PFSK-1 (cell line): ENCODE results near the gene MED4.

Experiments
- FOXP2 ChIP-seq: optimal IDR thresholded peaks from 2 replicates; pipeline ENCODE3; 2011; ENCODE audit warnings: borderline replicate concordance, control low read depth, inconsistent platforms; ENCODE audit not compliant: insufficient read depth; ENCODE audit errors: extremely low read length, extremely low read depth
- POLR2AphosphoS5 ChIP-seq: IDR thresholded peaks from 2 replicates; pipeline ENCODE4 v1.6.1; 2012; ENCODE audit warnings: low read depth, mild to moderate bottlenecking, control low read depth, low read length, moderate library complexity
- SIN3A ChIP-seq: IDR thresholded peaks from 2 replicates; pipeline ENCODE4 v1.6.1; 2012; ENCODE audit warnings: mild to moderate bottlenecking, low read length, moderate library complexity, borderline replicate concordance; ENCODE audit not compliant: insufficient read depth
- TAF1 ChIP-seq: IDR thresholded peaks from 2 replicates; pipeline ENCODE4 v1.6.1; 2012; ENCODE audit warnings: low read length, control low read depth, borderline replicate concordance; ENCODE audit not compliant: insufficient read depth
- TF ChIP-seq, protein P1 (sequence below), 2 experiments: IDR thresholded peaks; 2 replicates each; pipeline versions ENCODE4 v1.6.1 to v1.8.0; 2011 to 2012; ENCODE audit warnings: low read depth in 2 of 2, low read length in 2 of 2, control low read depth in 1 of 2, inconsistent platforms in 1 of 2, mild to moderate bottlenecking in 1 of 2, moderate library complexity in 1 of 2; ENCODE audit not compliant: insufficient read depth in 1 of 2

The MED4 gene

DNA sequence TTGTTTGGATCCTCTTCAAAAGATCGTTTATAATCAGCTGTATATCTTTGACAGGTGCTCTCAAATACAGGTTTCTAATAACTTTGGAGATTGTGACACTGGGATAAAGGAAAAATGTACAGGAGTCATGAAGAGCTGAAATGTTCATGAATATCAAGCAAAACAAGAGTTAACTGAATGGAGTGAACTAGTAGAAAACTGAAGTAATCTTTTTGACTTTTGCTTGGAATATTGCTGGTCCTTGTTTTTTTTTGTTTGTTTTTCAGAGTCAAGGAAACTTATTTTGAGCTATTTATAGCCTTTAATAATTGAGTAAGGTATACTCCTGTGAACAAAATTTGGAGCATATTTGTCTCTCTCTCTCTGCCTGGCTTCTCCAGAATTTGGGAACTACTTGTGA is 25.3 kb downstream of the MED4 start:
- TF ChIP-seq POLR2AphosphoS5 (no peak), TAF1 (no peak), FOXP2 (no peak), SIN3A (no peak)
- TF ChIP-seq, protein P1, sequence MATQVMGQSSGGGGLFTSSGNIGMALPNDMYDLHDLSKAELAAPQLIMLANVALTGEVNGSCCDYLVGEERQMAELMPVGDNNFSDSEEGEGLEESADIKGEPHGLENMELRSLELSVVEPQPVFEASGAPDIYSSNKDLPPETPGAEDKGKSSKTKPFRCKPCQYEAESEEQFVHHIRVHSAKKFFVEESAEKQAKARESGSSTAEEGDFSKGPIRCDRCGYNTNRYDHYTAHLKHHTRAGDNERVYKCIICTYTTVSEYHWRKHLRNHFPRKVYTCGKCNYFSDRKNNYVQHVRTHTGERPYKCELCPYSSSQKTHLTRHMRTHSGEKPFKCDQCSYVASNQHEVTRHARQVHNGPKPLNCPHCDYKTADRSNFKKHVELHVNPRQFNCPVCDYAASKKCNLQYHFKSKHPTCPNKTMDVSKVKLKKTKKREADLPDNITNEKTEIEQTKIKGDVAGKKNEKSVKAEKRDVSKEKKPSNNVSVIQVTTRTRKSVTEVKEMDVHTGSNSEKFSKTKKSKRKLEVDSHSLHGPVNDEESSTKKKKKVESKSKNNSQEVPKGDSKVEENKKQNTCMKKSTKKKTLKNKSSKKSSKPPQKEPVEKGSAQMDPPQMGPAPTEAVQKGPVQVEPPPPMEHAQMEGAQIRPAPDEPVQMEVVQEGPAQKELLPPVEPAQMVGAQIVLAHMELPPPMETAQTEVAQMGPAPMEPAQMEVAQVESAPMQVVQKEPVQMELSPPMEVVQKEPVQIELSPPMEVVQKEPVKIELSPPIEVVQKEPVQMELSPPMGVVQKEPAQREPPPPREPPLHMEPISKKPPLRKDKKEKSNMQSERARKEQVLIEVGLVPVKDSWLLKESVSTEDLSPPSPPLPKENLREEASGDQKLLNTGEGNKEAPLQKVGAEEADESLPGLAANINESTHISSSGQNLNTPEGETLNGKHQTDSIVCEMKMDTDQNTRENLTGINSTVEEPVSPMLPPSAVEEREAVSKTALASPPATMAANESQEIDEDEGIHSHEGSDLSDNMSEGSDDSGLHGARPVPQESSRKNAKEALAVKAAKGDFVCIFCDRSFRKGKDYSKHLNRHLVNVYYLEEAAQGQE (IDR thresholded peaks at IDR 0.05; ENCODE audit: insufficient read depth in 1 of 2, low read depth in 2 of 2, low read length in 2 of 2) = no peak

- TF ChIP-seq POLR2AphosphoS5 (no peak), SIN3A (no peak), FOXP2 (no peak), TAF1 (no peak)
- TF ChIP-seq, protein P1 (IDR thresholded peaks at IDR 0.05; ENCODE audit: insufficient read depth in 1 of 2, low read depth in 2 of 2, low read length in 2 of 2) = no peak
Observed at GRCh38 chr13:48068952-48069351, 26.0 kb downstream of the MED4 start.

GRCh38 chr13:48068036-48068435 is 26.9 kb downstream of the MED4 start:
- TF ChIP-seq TAF1 (no peak), FOXP2 (no peak), SIN3A (no peak), POLR2AphosphoS5 (no peak)
- TF ChIP-seq, protein P1 (IDR thresholded peaks at IDR 0.05; ENCODE audit: insufficient read depth in 1 of 2, low read depth in 2 of 2, low read length in 2 of 2) = no peak

- no peak for TF ChIP-seq POLR2AphosphoS5
- TF ChIP-seq FOXP2 = no peak
- no peak for TF ChIP-seq TAF1
- no peak for TF ChIP-seq SIN3A
- TF ChIP-seq, protein P1 (IDR thresholded peaks at IDR 0.05; ENCODE audit: insufficient read depth in 1 of 2, low read depth in 2 of 2, low read length in 2 of 2) = no peak
Observed at GRCh38 chr13:48066310-48066989, 28.5 kb downstream of the MED4 start.

DNA sequence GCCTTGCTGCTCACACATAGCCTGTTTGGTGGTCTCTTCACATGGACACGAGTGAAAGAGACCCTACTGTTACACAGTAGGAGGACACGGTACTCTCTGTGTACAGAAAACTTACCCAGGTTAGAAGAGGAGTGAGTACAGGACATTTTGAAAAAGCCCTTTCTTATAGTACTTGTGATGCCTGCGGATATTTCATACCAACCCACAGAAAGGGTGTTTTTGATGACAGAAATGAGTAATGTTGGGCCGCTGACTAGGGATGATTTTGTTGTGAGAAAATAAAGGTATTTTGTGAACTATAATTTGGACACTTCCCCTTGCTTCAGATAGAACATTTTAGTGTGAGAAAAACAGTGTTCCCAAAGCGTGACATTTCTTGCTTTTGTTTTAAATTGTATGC is 39.2 kb downstream of the MED4 start:
- TF ChIP-seq POLR2AphosphoS5 = no peak
- TF ChIP-seq TAF1 = no peak
- no peak for TF ChIP-seq FOXP2
- TF ChIP-seq, protein P1 (IDR thresholded peaks at IDR 0.05; ENCODE audit: insufficient read depth in 1 of 2, low read depth in 2 of 2, low read length in 2 of 2) = no peak
- TF ChIP-seq SIN3A = no peak
